Heart right ventricle (tissue), 16 donors: Measurements from ENCODE around the gene BCAM. TPM values are rescaled to one million over a fixed set of nuclear protein-coding genes. Genes with fewer than 3 reads are reported as not detected.
"Not testable (repeated sequence)": the region's sequence is repeated elsewhere in the genome, so short reads cannot be mapped to it uniquely, and the experiment has no call there.

Experiments
- ATAC-seq, 8 donors: fragments of 200-7000 bp; cut with Tn5 transposase; one replicate each; pipeline ENCODE4 v1.9.1; 2020; ENCODE audit warnings: mild to moderate bottlenecking in 8 of 8, moderate library complexity in 8 of 8, moderate number of reproducible peaks in 1 of 8
- DNase-seq, 2 donors: peaks; one replicate each; pipeline ENCODE4 v3.0.0-alpha.2; 2020
- H3K27ac ChIP-seq, 10 donors: fragments of 200-600 bp; sonication (generic) in 2 of 10; one replicate each; pipeline versions ENCODE4 v1.5.0 to v1.8.0; 2020 to 2022; ENCODE audit warnings: mild to moderate bottlenecking in 3 of 10
- H3K27me3 ChIP-seq, 7 donors: fragments of 200-600 bp; one replicate each; pipeline ENCODE4 v1.8.0; 2021 to 2022; ENCODE audit warnings: mild to moderate bottlenecking in 2 of 7
- H3K36me3 ChIP-seq, 9 donors: fragments of 200-600 bp; sonication (generic) in 1 of 9; one replicate each; pipeline versions ENCODE4 v1.5.0 to v1.8.0; 2020 to 2022; ENCODE audit warnings: mild to moderate bottlenecking in 2 of 9
- H3K4me1 ChIP-seq, 9 donors: fragments of 200-600 bp; sonication (generic) in 1 of 9; one replicate each; pipeline versions ENCODE4 v1.5.0 to v1.8.0; 2020 to 2022; ENCODE audit warnings: mild to moderate bottlenecking in 4 of 9
- H3K4me3 ChIP-seq, 10 donors: fragments of 200-600 bp; sonication (generic) in 2 of 10; one replicate each; pipeline versions ENCODE4 v1.5.0 to v1.8.0; 2020 to 2022; ENCODE audit warnings: mild to moderate bottlenecking in 7 of 10, moderate library complexity in 2 of 10
- H3K9me3 ChIP-seq, 11 donors: fragments of 200-600 bp in 10 of 11; sonication (generic) in 2 of 11; one replicate each; pipeline versions ENCODE4 v1.5.0 to v1.8.0; 2013 to 2022; ENCODE audit warnings: mild to moderate bottlenecking in 2 of 11, control low read depth in 1 of 11, moderate library complexity in 1 of 11
- WGBS, 2 donors: extraction: QIAGEN DNeasy Blood & Tissue Kit; methylation state at CpG; one replicate each; pipeline ENCODE4 v1.1.7; 2013; ENCODE audit warnings: inconsistent platforms in 1 of 2; 5-methylcytosine and 5-hydroxymethylcytosine counted together
- intact Hi-C, 10 donors: fragments of 100-400 bp; cut with DNase I; formaldehyde crosslinking; loops; one replicate each; pipeline versions ENCODE4 v1.11.1 to v1.14.2; 2022
- polyA plus RNA-seq, 2 donors: library from polyadenylated mRNA; stranded (reverse); fragments of 200-250 nt; gene quantifications; one replicate each; pipeline ENCODE4 v1.2.3, GENCODE V29; 2013
- total RNA-seq, 10 donors: library from RNA; stranded (reverse); fragmentation: NEBNext Ultra II Directional in 3 of 10; extraction: Animal tissue kit (Norgen Biotek cat#: 25700) in 3 of 10; gene quantifications; one replicate each; pipeline versions ENCODE4 v1.2.1 to v1.2.4, GENCODE V29; 2021 to 2023
- TF ChIP-seq, protein P1 (sequence below), 9 donors: fragments of 200-600 bp; sonication (generic) in 2 of 9; IDR thresholded peaks; one replicate each; pipeline versions ENCODE4 v1.5.0 to v1.8.0; 2021 to 2022; ENCODE audit warnings: antibody characterized with exemption in 9 of 9, mild to moderate bottlenecking in 5 of 9, moderate library complexity in 1 of 9
- donor health status: Arrhythmogenic right ventricular cardiomyopathy.
- donor health status: ischemic (EF 13 %, LVEDD 7.1; RV severe dilation, severe dysfunction).
- donor health status: healthy with polysubstance abuse.
- donor health status: DM: no; HTN: yes; CAD: no.
- donor health status: DM: no; HTN: no; CAD: no.
- donor health status: ischemic (EF 25% LVEDD 6.9; RV normal size, moderate dysfunction).
- donor health status: ischemic (EF 25% LVEDD 5.7; RV mildly dilated, moderate dysfunction).
- donor health status: healthy.
- donor health status: DM: yes; HTN: yes; CAD: no.
- donor health status: Ischemic cardiomyopathy.
- donor health status: ischemic (EF 35%, LVEDD 5.7; RV mildly dilated, moderate dysfunction).
- donor health status: nonischemic (EF 11% LVEDD 7.7; RV severe dilation, severe dysfunction).
- donor health status: DM: yes; HTN: yes; CAD: no.
- donor health status: PGD.
- donor health status: ischemic (EF 29% LVEDD 5.4; RV normal size, mild dysfunction).
- donor health status: nonischemic (EF 23%, LVEDD 6.1; RV moderate dilation, normal function).

BCAM gene
- total and polyA plus RNA-seq, 12 donors = 63.2 to 130 (median 92.5) TPM

GRCh38 chr19:44824761-44825160, 15.9 kb downstream of the BCAM start:
- no peak for ATAC-seq

DNA sequence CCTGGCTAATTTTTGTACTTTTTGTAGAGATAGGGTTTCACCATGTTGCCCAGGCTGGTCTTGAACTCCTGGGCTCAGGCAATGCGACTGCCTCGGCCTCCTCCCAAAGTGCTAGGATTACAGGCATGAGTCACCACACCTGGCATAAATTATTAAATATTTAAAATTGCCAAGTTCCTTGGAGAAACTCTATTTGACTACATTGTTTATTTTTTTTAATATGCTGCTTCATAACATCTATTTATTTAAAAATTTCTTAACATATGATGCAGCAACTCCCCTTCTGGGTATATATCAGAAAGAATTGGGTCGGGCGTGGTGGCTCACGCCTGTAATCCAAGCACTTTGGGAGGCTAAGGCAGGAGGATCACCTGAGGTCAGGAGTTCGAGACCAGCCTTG, 24.0 kb downstream of the BCAM start:
- H3K4me3 ChIP-seq, H3K27ac ChIP-seq, intact Hi-C loops, H3K9me3 ChIP-seq, H3K4me1 ChIP-seq, ATAC-seq, H3K27me3 ChIP-seq, DNase-seq, H3K36me3 ChIP-seq: not testable (repeated sequence)
- WGBS, 2 donors = 93 to 96% methylated on average over 6 of the region's 6 CpGs

More at GRCh38 chr19:44824761-44825160, 15.9 kb downstream of the BCAM start:
- Histone ChIP-seq H3K4me3 (no peak overlapping the region), H3K36me3 (no peaks in the 10 kb centered on the region), H3K27ac (no peak overlapping the region), H3K9me3 (no peaks in the 10 kb centered on the region), H3K27me3 (no peaks in the 10 kb centered on the region), H3K4me1 (peaks cover 0 to 39% (median 22%) of the 10 kb centered on the region in 9 donors)
- intact Hi-C loops = no loop called here
- WGBS, 2 donors = 78 to 90% methylated on average over 4 of the region's 4 CpGs
- TF ChIP-seq, protein P1, sequence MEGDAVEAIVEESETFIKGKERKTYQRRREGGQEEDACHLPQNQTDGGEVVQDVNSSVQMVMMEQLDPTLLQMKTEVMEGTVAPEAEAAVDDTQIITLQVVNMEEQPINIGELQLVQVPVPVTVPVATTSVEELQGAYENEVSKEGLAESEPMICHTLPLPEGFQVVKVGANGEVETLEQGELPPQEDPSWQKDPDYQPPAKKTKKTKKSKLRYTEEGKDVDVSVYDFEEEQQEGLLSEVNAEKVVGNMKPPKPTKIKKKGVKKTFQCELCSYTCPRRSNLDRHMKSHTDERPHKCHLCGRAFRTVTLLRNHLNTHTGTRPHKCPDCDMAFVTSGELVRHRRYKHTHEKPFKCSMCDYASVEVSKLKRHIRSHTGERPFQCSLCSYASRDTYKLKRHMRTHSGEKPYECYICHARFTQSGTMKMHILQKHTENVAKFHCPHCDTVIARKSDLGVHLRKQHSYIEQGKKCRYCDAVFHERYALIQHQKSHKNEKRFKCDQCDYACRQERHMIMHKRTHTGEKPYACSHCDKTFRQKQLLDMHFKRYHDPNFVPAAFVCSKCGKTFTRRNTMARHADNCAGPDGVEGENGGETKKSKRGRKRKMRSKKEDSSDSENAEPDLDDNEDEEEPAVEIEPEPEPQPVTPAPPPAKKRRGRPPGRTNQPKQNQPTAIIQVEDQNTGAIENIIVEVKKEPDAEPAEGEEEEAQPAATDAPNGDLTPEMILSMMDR (IDR thresholded peaks at IDR 0.05) = no peak
- DNase-seq = no peak

DNA sequence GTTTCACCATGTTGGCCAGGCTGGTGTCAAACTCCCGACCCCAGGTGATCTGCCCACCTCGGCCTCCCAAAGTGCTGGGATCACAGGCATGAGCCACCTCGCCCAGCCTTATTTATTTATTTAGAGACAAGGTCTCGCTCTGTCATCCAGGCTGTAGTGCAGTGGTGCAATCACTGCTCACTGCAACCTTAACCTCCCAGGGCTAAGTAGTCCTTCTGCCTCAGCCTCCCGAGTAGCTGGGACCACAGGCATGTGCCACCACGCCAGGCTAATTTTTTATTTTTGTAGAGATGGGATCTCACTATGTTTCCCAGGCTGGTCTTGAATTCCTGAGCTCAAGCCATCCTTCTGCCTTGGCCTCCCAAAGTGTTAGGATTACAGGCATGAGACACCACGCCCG, 25.5 kb downstream of the BCAM start:
- ATAC-seq, H3K27me3 ChIP-seq, H3K27ac ChIP-seq, H3K4me3 ChIP-seq, intact Hi-C loops, H3K36me3 ChIP-seq, H3K4me1 ChIP-seq, DNase-seq, H3K9me3 ChIP-seq: not testable (repeated sequence)
- 92 to 95% methylated on average over 8 of the region's 8 CpGs for WGBS, 2 donors

DNA sequence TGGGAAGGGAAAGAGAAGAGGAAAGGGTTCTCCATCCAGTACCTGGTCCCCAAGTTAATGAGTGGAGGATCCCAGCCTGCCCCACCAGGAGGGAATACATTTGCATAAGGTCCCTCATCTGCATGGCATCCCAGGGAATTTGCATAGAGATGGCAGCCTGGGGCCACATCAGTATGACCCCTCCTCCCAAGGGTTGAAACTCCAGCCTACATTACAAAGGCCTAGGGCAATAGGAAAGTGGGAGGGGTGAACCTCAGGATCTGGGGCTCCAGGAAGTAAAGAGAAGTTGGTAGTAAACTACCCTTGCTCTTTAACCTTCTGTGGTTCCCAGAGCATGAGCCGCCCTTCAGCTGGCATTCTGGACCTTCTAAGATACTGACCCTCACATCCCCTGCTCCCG, 30.4 kb downstream of the BCAM start:
- Histone ChIP-seq H3K27ac (no peak overlapping the region), H3K4me3 (no peak overlapping the region), H3K9me3 (no peaks in the 10 kb centered on the region), H3K27me3 (no peaks in the 10 kb centered on the region), H3K36me3 (no peaks in the 10 kb centered on the region), H3K4me1 (peaks cover 0 to 5% (median under 1%) of the 10 kb centered on the region in 9 donors)
- intact Hi-C loops = no loop called here
- 89 to 97% methylated on average over 2 of the region's 2 CpGs for WGBS, 2 donors
- DNase-seq (no peak), ATAC-seq (no peak)
- TF ChIP-seq, protein P1 (IDR thresholded peaks at IDR 0.05) = no peak

DNA sequence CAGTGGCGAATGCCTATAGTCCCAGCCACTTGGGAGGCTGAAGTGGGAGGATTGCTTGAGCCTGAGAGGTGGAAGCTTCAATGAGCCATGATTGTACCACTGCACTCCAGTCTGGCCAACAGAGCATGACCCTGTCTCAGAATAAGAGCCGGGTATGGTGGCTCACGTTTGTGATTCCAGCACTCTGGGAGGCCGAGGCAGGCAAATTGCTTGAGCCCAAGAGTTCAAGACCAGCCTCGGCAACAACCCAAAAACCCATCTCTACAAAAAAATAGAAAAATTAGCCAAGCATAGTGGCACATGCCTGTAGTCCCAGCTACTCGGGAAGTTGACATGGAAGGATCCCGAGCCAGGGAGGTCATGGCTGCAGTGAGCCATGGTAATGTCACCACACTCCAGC, 31.9 kb downstream of the BCAM start:
- H3K27me3 ChIP-seq = no peaks in the 10 kb centered on the region
- no peak for DNase-seq
- no peak overlapping the region for H3K4me3 ChIP-seq
- H3K4me1 ChIP-seq = peaks cover 4 to 18% (median 10%) of the 10 kb centered on the region in 9 donors
- no peaks in the 10 kb centered on the region for H3K9me3 ChIP-seq
- TF ChIP-seq, protein P1 (IDR thresholded peaks at IDR 0.05) = no peak
- H3K27ac ChIP-seq = no peak overlapping the region
- intact Hi-C loops = loop anchor here in 8 of 10 donors (2.0 to 10.0 kb wide), 5 partner anchors 38 to 156 kb away; no protein-coding TSS in a partner anchor
- H3K36me3 ChIP-seq = no peaks in the 10 kb centered on the region
- ATAC-seq = no peak
- 85 to 91% methylated on average over 7 of the region's 7 CpGs for WGBS, 2 donors
